ENCODE measurements around the gene TSPAN33.
A peak's percentile ranks its signal among the peaks of the same experiment; 100 is the strongest.
"Not testable (repeated sequence)": the region's sequence is repeated elsewhere in the genome, so short reads cannot be mapped to it uniquely, and the experiment has no call there.

Gene TSPAN33

DNA sequence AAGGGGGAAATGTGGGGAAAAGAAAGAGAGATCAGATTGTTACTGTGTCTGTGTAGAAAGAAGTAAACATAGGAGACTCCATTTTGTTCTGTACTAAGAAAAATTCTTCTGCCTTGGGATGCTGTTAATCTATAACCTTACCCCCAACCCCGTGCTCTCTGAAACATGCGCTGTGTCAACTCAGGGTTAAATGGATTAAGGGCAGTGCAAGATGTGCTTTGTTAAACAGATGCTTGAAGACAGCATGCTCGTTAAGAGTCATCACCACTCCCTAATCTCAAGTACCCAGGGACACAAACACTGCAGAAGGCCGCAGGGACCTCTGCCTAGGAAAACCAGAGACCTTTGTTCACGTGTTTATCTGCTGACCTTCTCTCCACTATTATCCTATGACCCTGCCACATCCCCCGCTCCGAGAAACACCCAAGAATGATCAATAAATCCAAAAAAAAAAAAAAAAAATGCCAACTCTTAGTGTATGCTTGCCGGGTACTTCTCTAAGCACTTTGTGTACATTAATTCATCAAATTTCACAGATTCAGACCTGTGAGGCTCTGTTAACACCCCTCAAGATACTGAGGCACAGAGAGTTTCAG lies 72.4 kb downstream of the TSPAN33 start:
- DNase-seq (ENCODE audit: extremely low spot score); POLR2A ChIA-PET: not testable (repeated sequence)
- CTCF ChIA-PET, result interaction anchor here (2.5 to 8.7 kb wide), 12 partner anchors 10 to 613 kb away, joined by 7 to 144 read pairs (median 30); no protein-coding TSS in a partner anchor

DNA sequence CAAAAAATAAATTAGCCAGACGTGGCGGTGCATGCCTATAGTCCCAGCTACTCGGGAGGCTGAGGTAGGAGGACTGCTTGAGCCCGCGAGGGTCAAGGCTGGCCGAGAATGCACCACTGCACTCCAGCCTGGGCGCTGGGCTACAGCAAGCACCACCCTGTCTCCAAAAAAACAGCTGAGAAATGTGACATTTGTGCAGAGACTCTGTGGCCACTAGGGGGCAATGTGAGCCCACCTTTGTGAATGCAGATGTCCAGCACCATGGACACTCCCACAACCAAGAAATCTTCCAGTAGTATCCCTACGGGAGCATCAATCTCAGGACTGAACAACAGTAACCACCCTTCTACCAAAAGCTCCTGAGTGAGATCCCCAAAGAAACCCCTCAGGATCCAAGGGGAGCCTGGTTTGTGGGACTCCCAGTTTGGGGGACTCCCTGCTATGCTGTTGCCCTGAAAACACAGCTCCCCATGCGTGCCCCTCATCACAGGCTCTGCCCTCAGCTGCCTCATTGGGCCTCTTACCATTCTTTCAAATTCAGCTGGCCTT lies 74.1 kb downstream of the TSPAN33 start:
- TF ChIP-seq CTCF (IDR thresholded peaks at IDR 0.05; ENCODE audit: control extremely low read depth, extremely low read depth, low read depth, missing control alignments), result peak; percentile 90
- DNase-seq (ENCODE audit: extremely low spot score), result peak; percentile 79
- ChIA-PET POLR2A (no interaction called here), CTCF (interaction anchor here (0.7 to 8.7 kb wide), 80 partner anchors 12 to 834 kb away, joined by 3 to 144 read pairs (median 5); partner anchors contain the start of genes ATP6V1F and STRIP2)

DNA sequence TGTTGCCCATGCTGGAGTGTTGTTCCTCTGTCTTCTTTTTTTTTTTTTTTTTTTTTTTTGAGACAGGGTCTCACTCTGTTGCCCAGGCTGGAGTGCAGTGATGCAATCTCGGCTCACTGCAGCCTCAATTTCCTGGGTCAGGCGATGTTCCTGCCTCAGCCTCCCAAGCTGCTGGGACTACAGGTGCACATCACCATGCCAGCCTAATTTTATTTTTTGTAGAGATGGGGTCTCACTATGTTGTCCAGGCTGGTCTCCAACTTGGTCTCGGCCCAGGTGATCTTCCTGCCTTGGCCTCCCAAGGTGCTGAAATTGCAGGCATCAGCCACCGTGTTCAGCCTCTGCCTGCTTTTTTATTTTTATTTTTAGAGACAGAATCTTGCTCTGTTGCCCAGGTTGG lies 74.7 kb downstream of the TSPAN33 start:
- CTCF ChIA-PET, result interaction anchor here (0.7 to 8.7 kb wide), 70 partner anchors 12 to 833 kb away, joined by 3 to 144 read pairs (median 5); partner anchors contain the start of genes ATP6V1F and STRIP2
- DNase-seq (ENCODE audit: extremely low spot score); POLR2A ChIA-PET: not testable (repeated sequence)
